Endodermal cell (in vitro differentiated cells): ENCODE measurements around the gene CASK. TPM values are rescaled to one million over a fixed set of nuclear protein-coding genes. Genes with fewer than 3 reads are reported as not detected.

Experiments used
- DNase-seq: peaks from one replicate; pipeline ENCODE4 v3.0.0-alpha.2; 2017
- H3K27ac ChIP-seq: 2 replicates; pipeline ENCODE4 v1.5.1; 2013; ENCODE audit warnings: mild to moderate bottlenecking, low read depth, low read length, moderate library complexity
- H3K27me3 ChIP-seq: 2 replicates; pipeline ENCODE4 v1.6.1; 2013; ENCODE audit warnings: mild to moderate bottlenecking, low read length, moderate library complexity; ENCODE audit not compliant: insufficient read depth, control insufficient read depth, poor library complexity, severe bottlenecking
- H3K36me3 ChIP-seq: 2 replicates; pipeline ENCODE4 v1.7.0; 2013; ENCODE audit warnings: mild to moderate bottlenecking, low read length, moderate library complexity; ENCODE audit not compliant: control insufficient read depth, insufficient read depth
- H3K4me1 ChIP-seq: one replicate; pipeline ENCODE4 v1.7.0; 2013; ENCODE audit warnings: low read length; ENCODE audit not compliant: control insufficient read depth, insufficient read depth
- H3K4me3 ChIP-seq: 2 replicates; pipeline ENCODE4 v1.5.1; 2013; ENCODE audit warnings: mild to moderate bottlenecking, low read length, moderate library complexity
- H3K9ac ChIP-seq: 2 replicates; pipeline ENCODE4 v1.6.1; 2013; ENCODE audit warnings: mild to moderate bottlenecking, low read length, moderate library complexity; ENCODE audit not compliant: poor library complexity, severe bottlenecking; ENCODE audit errors: extremely low read depth
- H3K9me3 ChIP-seq: 2 replicates; pipeline ENCODE4 v1.6.1; 2013; ENCODE audit warnings: mild to moderate bottlenecking, low read length, moderate library complexity; ENCODE audit not compliant: control insufficient read depth
- H3K27ac Mint-ChIP-seq: 2 replicates; pipeline ENCODE4 v1.8.0; 2020; ENCODE audit warnings: mixed read lengths
- H3K27me3 Mint-ChIP-seq: 2 replicates; pipeline ENCODE4 v1.8.0; 2021; ENCODE audit warnings: mild to moderate bottlenecking, mixed read lengths; ENCODE audit not compliant: insufficient read depth
- H3K36me3 Mint-ChIP-seq: 2 replicates; pipeline ENCODE4 v1.8.0; 2020; ENCODE audit warnings: low read depth, mixed read lengths
- H3K4me1 Mint-ChIP-seq: 2 replicates; pipeline ENCODE4 v1.8.0; 2020; ENCODE audit warnings: mixed read lengths
- H3K4me3 Mint-ChIP-seq: 2 replicates; pipeline ENCODE4 v1.8.0; 2020; ENCODE audit warnings: mild to moderate bottlenecking, moderate library complexity, mixed read lengths
- H3K9me3 Mint-ChIP-seq: 2 replicates; pipeline ENCODE4 v1.8.0; 2020; ENCODE audit warnings: mild to moderate bottlenecking, mixed read lengths
- WGBS, 2 experiments: methylation state at CpG; one replicate each; pipeline versions ENCODE4 v1.1.5 to v1.1.7; 2013; ENCODE audit warnings: missing lambda C conversion rate in 2 of 2, mixed read lengths in 1 of 2; ENCODE audit not compliant: insufficient coverage in 1 of 2, insufficient read length in 1 of 2; 5-methylcytosine and 5-hydroxymethylcytosine counted together
- total RNA-seq, 2 donors: library from RNA; stranded (reverse); fragmentation: NEBNext Ultra II Directional in 1 of 2; extraction: Animal tissue kit (Norgen Biotek cat#: 25700) in 1 of 2; gene quantifications; 2 replicates in 1 of 2; 3 replicates in 1 of 2; pipeline ENCODE4 v1.2.1, GENCODE V29; 2021
- TF ChIP-seq, protein P1 (sequence below): fragments of 200-600 bp; sonication (generic); conservative IDR thresholded peaks from 2 replicates; pipeline ENCODE4 v1.5.0; 2021; ENCODE audit warnings: antibody characterized with exemption, mild to moderate bottlenecking

Gene CASK
- total RNA-seq, 2 donors from 2014 or later = 79.1 to 87.1 TPM

DNA sequence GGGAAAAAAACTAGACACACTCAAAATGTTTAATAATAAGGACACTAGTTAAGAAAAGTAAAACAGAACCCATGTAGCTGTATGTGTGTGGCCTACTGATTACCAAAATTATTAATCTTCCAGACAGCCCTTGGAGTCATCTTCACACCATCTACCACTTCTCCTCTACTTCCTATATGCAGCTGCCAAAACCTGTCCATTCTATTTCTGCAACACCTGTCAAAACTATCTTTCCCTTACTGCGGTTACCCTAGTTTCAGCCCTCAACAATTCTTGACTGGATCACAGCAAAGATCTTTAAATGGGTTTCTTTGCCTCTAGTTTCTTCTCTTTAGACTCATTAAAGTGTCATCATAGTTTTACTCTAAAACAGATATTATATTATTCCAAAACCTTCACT, 126.8 kb downstream of the CASK start:
- no peak for DNase-seq
- Mint-ChIP-seq H3K27me3 (no peaks in the 10 kb centered on the region), H3K4me3 (no peak overlapping the region), H3K9me3 (peaks cover 25% of the 10 kb centered on the region), H3K4me1 (no peaks in the 10 kb centered on the region), H3K27ac (no peak overlapping the region), H3K36me3 (peaks cover 9% of the 10 kb centered on the region)
- Histone ChIP-seq H3K4me1 (no peaks in the 10 kb centered on the region), H3K27me3 (no peaks in the 10 kb centered on the region), H3K4me3 (no peak overlapping the region), H3K9ac (no peak overlapping the region), H3K36me3 (peaks cover 2% of the 10 kb centered on the region), H3K9me3 (peaks cover 9% of the 10 kb centered on the region), H3K27ac (no peak overlapping the region)
- TF ChIP-seq, protein P1, sequence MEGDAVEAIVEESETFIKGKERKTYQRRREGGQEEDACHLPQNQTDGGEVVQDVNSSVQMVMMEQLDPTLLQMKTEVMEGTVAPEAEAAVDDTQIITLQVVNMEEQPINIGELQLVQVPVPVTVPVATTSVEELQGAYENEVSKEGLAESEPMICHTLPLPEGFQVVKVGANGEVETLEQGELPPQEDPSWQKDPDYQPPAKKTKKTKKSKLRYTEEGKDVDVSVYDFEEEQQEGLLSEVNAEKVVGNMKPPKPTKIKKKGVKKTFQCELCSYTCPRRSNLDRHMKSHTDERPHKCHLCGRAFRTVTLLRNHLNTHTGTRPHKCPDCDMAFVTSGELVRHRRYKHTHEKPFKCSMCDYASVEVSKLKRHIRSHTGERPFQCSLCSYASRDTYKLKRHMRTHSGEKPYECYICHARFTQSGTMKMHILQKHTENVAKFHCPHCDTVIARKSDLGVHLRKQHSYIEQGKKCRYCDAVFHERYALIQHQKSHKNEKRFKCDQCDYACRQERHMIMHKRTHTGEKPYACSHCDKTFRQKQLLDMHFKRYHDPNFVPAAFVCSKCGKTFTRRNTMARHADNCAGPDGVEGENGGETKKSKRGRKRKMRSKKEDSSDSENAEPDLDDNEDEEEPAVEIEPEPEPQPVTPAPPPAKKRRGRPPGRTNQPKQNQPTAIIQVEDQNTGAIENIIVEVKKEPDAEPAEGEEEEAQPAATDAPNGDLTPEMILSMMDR = no peak
- 100% methylated on average over 1 of the region's 1 CpG; no CpG with 5 or more reads in 1 of the 2 experiments for WGBS, 2 experiments

DNA sequence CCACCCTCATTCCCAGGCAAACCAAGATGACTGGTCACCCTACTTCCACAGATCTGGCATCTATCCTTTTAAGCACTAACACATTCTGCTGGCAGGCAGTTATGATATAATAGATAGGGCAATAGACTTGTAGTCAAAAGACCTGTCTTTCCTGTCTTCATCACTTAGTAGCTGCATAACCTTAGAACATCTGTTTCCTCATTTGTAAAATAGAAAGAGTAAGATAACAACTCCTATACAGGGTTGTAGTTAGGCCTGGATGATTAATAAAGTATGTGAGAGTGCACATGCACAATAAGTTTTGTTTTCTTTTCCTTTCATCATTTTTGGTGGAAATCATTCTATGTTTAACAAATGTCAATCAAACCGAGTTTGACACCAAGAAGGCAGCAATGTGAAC, 127.3 kb downstream of the CASK start:
- WGBS, 2 experiments = 60% methylated on average over 1 of the region's 1 CpG; no CpG with 5 or more reads in 1 of the 2 experiments
- H3K9me3 Mint-ChIP-seq = peaks cover 20% of the 10 kb centered on the region

DNA sequence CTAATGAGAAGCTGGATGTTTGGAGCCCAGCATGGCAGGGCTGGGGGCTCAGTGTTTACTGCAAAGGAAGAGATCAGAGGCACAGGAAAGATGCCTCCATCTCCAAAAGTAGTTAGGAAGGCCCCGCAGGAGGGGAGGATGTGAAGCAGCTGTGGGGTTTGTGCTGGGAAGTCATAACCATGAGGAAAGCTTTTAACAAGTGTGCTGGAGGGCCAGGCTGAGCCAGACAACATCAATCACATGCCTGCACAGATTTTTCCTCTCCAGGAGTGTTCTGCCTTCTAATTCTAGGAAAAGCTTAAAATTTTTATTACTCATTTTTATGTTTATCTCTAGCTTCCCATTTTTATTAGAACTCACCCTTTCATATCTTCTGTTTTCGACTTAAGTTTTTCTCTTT, 134.0 kb downstream of the CASK start:
- Mint-ChIP-seq H3K27ac (no peak overlapping the region), H3K36me3 (peaks cover 8% of the 10 kb centered on the region), H3K4me1 (no peaks in the 10 kb centered on the region), H3K4me3 (no peak overlapping the region), H3K27me3 (no peaks in the 10 kb centered on the region), H3K9me3 (peaks cover 24% of the 10 kb centered on the region)
- H3K36me3 ChIP-seq = peaks cover 16% of the 10 kb centered on the region
- H3K9ac ChIP-seq = no peak overlapping the region
- H3K9me3 ChIP-seq = no peaks in the 10 kb centered on the region
- DNase-seq = no peak
- WGBS, 2 experiments = 80 to 95% methylated on average over 1 to 2 of the region's 2 CpGs
- TF ChIP-seq, protein P1 = no peak
- H3K27ac ChIP-seq = no peak overlapping the region
- H3K4me1 ChIP-seq = no peaks in the 10 kb centered on the region
- H3K27me3 ChIP-seq = no peaks in the 10 kb centered on the region
- no peak overlapping the region for H3K4me3 ChIP-seq

More for the DNA sequence above, 127.3 kb downstream of the CASK start:
- H3K4me1 Mint-ChIP-seq = no peaks in the 10 kb centered on the region
- no peaks in the 10 kb centered on the region for H3K27me3 ChIP-seq
- H3K36me3 Mint-ChIP-seq = peaks cover 4% of the 10 kb centered on the region
- no peak overlapping the region for H3K27ac ChIP-seq
- no peaks in the 10 kb centered on the region for H3K4me1 ChIP-seq
- no peak overlapping the region for H3K4me3 ChIP-seq
- no peak overlapping the region for H3K9ac ChIP-seq
- H3K36me3 ChIP-seq = no peaks in the 10 kb centered on the region
- TF ChIP-seq, protein P1 = no peak
- H3K27me3 Mint-ChIP-seq = no peaks in the 10 kb centered on the region
- no peak for DNase-seq
- H3K27ac Mint-ChIP-seq = no peak overlapping the region
- peaks cover 4% of the 10 kb centered on the region for H3K9me3 ChIP-seq
- H3K4me3 Mint-ChIP-seq = no peak overlapping the region
